Upper lobe of left lung (tissue), 6 donors: Measurements from ENCODE around the gene KIRREL1. TPM values are rescaled to one million over a fixed set of nuclear protein-coding genes. Genes with fewer than 3 reads are reported as not detected.

ENCODE experiments used
- ATAC-seq, 2 donors: fragments of 200-7000 bp; cut with Tn5 transposase; one replicate each; pipeline ENCODE4 v1.9.1; 2022; ENCODE audit warnings: mild to moderate bottlenecking in 2 of 2, moderate library complexity in 2 of 2; ENCODE audit not compliant: low FRiP score in 2 of 2
- DNase-seq, 2 donors: peaks; one replicate each; pipeline ENCODE4 v3.0.0-alpha.2; 2019 to 2020
- H3K27ac ChIP-seq, 4 donors: fragments of 200-600 bp; sonication (generic); one replicate each; pipeline ENCODE4 v1.5.1; 2016 to 2019
- H3K27me3 ChIP-seq, 4 donors: fragments of 200-600 bp; sonication (generic); one replicate each; pipeline ENCODE4 v1.5.1; 2017 to 2019
- H3K36me3 ChIP-seq, 4 donors: fragments of 200-600 bp; sonication (generic); one replicate each; pipeline ENCODE4 v1.5.1; 2016 to 2019
- H3K4me1 ChIP-seq, 4 donors: fragments of 200-600 bp; sonication (generic); one replicate each; pipeline ENCODE4 v1.5.1; 2018 to 2019
- H3K4me3 ChIP-seq, 4 donors: fragments of 200-600 bp; sonication (generic); one replicate each; pipeline ENCODE4 v1.5.1; 2017 to 2019; ENCODE audit warnings: mild to moderate bottlenecking in 2 of 4, moderate library complexity in 1 of 4
- H3K9me3 ChIP-seq, 4 donors: fragments of 200-600 bp; sonication (generic); one replicate each; pipeline ENCODE4 v1.5.1; 2018 to 2019
- CTCF ChIP-seq, 6 experiments: fragments of 450-650 bp in 4 of 6; fragments of 200-600 bp in 2 of 6; sonication (generic) in 2 of 6; IDR thresholded peaks; one replicate each; pipeline ENCODE4 v1.5.1; 2016 to 2019; ENCODE audit warnings: antibody characterized with exemption in 6 of 6
- EP300 ChIP-seq, 4 donors: sonication (generic); formaldehyde crosslinking; IDR thresholded peaks; one replicate each; pipeline ENCODE4 v1.5.1; 2017; ENCODE audit warnings: antibody characterized with exemption in 4 of 4, control low read depth in 2 of 4
- POLR2A ChIP-seq, 4 donors: fragments of 450-650 bp; IDR thresholded peaks; one replicate each; pipeline ENCODE4 v1.5.1; 2016 to 2017; ENCODE audit warnings: antibody characterized with exemption in 4 of 4, mild to moderate bottlenecking in 2 of 4
- POLR2AphosphoS5 ChIP-seq, 2 donors: sonication (generic); formaldehyde crosslinking; IDR thresholded peaks; one replicate each; pipeline ENCODE4 v1.5.1; 2017; ENCODE audit warnings: antibody characterized with exemption in 2 of 2
- WGBS, 2 donors: methylation state at CpG; one replicate each; pipeline ENCODE4 v1.1.5; 2017 to 2018; 5-methylcytosine and 5-hydroxymethylcytosine counted together
- total RNA-seq, 6 donors: library from RNA; depleted of rRNA in 4 of 6; stranded (reverse); fragments of >200 nt in 4 of 6; gene quantifications; one replicate each; pipeline versions ENCODE4 v1.1.0 to v1.2.1, GENCODE V29; 2016 to 2021
- donor health status: DM: no; HTN: no; CAD: no; lungs with moderate emphysema.
- donor health status: DM: no; HTN: yes; CAD: no; lungs with severe emphysema.

KIRREL1 gene
- total RNA-seq, 6 donors from 2014 or later = 16.9 to 40.6 (median 25.8) TPM

DNA sequence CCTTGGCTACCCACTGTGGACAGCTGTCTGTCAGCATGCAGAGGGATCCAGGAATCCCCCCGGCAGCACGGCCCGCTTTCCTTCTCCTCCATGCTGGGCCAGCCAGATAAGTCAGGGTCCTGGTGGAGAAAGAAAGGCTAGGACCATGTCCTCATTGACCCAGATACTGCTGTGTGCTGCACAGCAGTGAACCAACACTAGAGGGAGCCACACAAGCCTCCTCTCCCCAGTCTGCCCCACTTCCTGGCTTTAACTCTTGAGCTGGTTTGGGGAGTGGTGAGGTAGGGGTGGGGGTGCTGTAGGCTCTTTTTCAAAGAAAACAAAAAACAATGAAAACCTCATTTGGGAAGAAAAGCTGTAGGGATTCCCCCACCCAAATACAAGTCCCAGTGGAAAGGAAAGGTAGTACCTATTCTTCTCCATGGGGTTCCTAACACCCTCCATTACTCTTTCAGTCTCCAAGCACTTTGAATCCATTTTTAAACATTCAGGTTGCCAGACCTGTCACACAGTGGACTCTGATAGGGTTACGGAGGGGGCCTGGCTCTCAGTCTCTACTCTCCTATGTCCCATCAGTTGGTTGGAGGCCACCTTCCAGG is 102.4 kb downstream of the KIRREL1 start:
- Histone ChIP-seq H3K4me1 (no peaks in the 10 kb centered on the region), H3K36me3 (peaks cover 0 to 39% (median 17%) of the 10 kb centered on the region in 4 donors), H3K27ac (no peak overlapping the region), H3K27me3 (no peaks in the 10 kb centered on the region), H3K4me3 (no peak overlapping the region), H3K9me3 (no peaks in the 10 kb centered on the region)
- no peak for DNase-seq
- ATAC-seq = peak; percentile 31 to 68
- TF ChIP-seq CTCF (IDR thresholded peaks at IDR 0.05) = peak; percentile 42 to 61 (median 56)
- TF ChIP-seq EP300 (IDR thresholded peaks at IDR 0.05) = no peak
- no peak for TF ChIP-seq POLR2A (IDR thresholded peaks at IDR 0.05)
- no peak for TF ChIP-seq POLR2AphosphoS5 (IDR thresholded peaks at IDR 0.05)
- WGBS, 2 donors = 91 to 96% methylated on average over 4 of the region's 4 CpGs

DNA sequence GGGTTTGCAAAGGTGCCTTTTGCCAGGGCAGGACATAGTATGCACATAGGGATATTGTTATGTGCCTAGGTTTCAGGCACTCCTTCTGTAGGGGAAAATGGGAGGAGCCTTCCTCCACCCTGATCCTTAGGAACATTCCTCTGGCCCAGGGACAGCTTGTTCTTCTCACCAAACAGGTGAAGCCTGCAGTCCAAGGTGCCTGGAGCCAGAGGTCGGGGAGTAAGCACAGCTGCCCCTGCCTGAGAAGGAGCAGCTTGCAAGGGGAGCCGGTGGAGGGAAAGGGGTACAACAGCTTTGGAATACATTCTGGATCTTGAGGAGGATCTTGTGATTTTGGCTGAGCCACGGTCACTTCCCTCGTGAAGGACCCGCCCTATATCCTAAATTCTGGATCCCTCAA is 104.8 kb downstream of the KIRREL1 start:
- 70 to 79% methylated on average over 5 of the region's 5 CpGs for WGBS, 2 donors
- Histone ChIP-seq H3K27ac (no peak overlapping the region), H3K9me3 (no peaks in the 10 kb centered on the region), H3K27me3 (no peaks in the 10 kb centered on the region), H3K36me3 (peaks cover 0 to 20% (median 7%) of the 10 kb centered on the region in 4 donors), H3K4me1 (no peaks in the 10 kb centered on the region), H3K4me3 (no peak overlapping the region)
- ATAC-seq = no peak
- no peak for DNase-seq
- TF ChIP-seq POLR2AphosphoS5 (IDR thresholded peaks at IDR 0.05) = no peak
- TF ChIP-seq POLR2A (IDR thresholded peaks at IDR 0.05) = no peak
- no peak for TF ChIP-seq EP300 (IDR thresholded peaks at IDR 0.05)
- no peak for TF ChIP-seq CTCF (IDR thresholded peaks at IDR 0.05)

DNA sequence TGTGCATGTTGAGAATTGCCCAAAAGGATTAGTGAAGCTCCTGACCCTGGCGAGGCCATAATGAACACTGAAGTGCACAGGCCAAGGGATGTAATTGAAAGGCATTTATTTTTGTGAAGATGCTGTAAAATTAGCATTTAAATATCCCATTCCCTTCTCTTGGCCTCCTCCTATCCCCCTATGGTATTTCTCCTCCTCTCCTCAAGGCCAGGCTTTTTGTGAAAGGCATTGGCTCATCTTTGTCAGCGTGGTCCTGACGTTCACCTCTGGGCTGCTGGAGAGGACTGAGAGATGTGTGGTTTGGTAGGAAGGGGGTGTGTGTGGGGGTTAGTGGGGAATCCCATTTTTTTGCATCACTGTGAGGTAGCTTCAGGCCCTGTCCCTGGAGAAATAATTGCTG is 105.7 kb downstream of the KIRREL1 start:
- DNase-seq = no peak
- H3K27ac ChIP-seq = no peak overlapping the region
- H3K4me3 ChIP-seq = no peak overlapping the region
- peaks cover 0 to 10% (median 3%) of the 10 kb centered on the region in 4 donors for H3K36me3 ChIP-seq
- peaks cover 0 to 4% (median 0%) of the 10 kb centered on the region in 4 donors for H3K27me3 ChIP-seq
- TF ChIP-seq POLR2AphosphoS5 (IDR thresholded peaks at IDR 0.05) = no peak
- no peak for TF ChIP-seq CTCF (IDR thresholded peaks at IDR 0.05)
- TF ChIP-seq EP300 (IDR thresholded peaks at IDR 0.05) = no peak
- TF ChIP-seq POLR2A (IDR thresholded peaks at IDR 0.05) = no peak
- H3K9me3 ChIP-seq = no peaks in the 10 kb centered on the region
- no peaks in the 10 kb centered on the region for H3K4me1 ChIP-seq
- no peak for ATAC-seq
- WGBS, 2 donors = 84 to 87% methylated on average over 3 of the region's 3 CpGs

DNA sequence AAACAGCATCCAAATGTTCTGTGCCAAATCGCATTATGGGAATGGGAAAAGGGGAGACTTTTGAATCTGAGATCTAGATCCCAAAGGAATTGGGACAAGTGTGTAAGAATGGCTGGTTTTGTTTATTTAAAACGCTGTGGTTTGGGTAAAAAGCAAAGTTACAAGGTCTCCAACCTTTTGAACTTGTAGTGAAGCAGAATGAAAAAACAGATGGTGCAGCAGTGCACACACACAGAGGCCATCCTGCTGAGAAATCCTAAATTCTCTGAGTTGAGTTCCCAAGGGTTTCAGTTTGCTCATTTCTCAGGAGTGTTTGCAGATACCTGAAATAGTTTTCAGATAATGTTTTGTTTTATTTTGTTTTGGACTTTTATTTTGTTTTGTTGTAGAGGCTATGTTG is 107.1 kb downstream of the KIRREL1 start:
- Histone ChIP-seq H3K4me1 (no peaks in the 10 kb centered on the region), H3K27ac (no peak overlapping the region), H3K4me3 (no peak overlapping the region), H3K36me3 (no peaks in the 10 kb centered on the region), H3K27me3 (peaks cover 0 to 4% (median 0%) of the 10 kb centered on the region in 4 donors), H3K9me3 (no peaks in the 10 kb centered on the region)
- DNase-seq (no peak), ATAC-seq (no peak)
- whole genome bisulfite sequencing, 2 donors = 51 to 62% methylated on average over 2 of the region's 2 CpGs
- TF ChIP-seq POLR2A (IDR thresholded peaks at IDR 0.05) (no peak), EP300 (IDR thresholded peaks at IDR 0.05) (no peak), CTCF (IDR thresholded peaks at IDR 0.05) (no peak), POLR2AphosphoS5 (IDR thresholded peaks at IDR 0.05) (no peak)

GRCh38 chr1:158101455-158101854 is 108.0 kb downstream of the KIRREL1 start:
- H3K9me3 ChIP-seq = no peaks in the 10 kb centered on the region
- no peak for TF ChIP-seq CTCF (IDR thresholded peaks at IDR 0.05)
- no peak for TF ChIP-seq EP300 (IDR thresholded peaks at IDR 0.05)
- no peak for TF ChIP-seq POLR2AphosphoS5 (IDR thresholded peaks at IDR 0.05)
- TF ChIP-seq POLR2A (IDR thresholded peaks at IDR 0.05) = no peak
- no peak overlapping the region for H3K27ac ChIP-seq
- peaks cover 0 to 4% (median 0%) of the 10 kb centered on the region in 4 donors for H3K27me3 ChIP-seq
- no peaks in the 10 kb centered on the region for H3K4me1 ChIP-seq
- DNase-seq (no peak), ATAC-seq (no peak)
- H3K36me3 ChIP-seq = no peaks in the 10 kb centered on the region
- 78 to 91% methylated on average over 2 of the region's 2 CpGs for WGBS, 2 donors
- no peak overlapping the region for H3K4me3 ChIP-seq
